ENCODE data around the gene OR13F1. TPM values are rescaled to one million over a fixed set of nuclear protein-coding genes. Genes with fewer than 3 reads are reported as not detected.
"Not testable (repeated sequence)": the region's sequence is repeated elsewhere in the genome, so short reads cannot be mapped to it uniquely, and the experiment has no call there.

Gene OR13F1
- total RNA-seq, 2 experiments from 2014 or later, result not detected

- CTCF ChIA-PET, result no interaction called here
- no peak overlapping the region for H3K4me3 Mint-ChIP-seq
- no peak overlapping the region for H3K27ac Mint-ChIP-seq
- H3K9me3 Mint-ChIP-seq, result no peaks in the 10 kb centered on the region
- Histone ChIP-seq H3K4me3 (ENCODE audit: low read length) (no peak overlapping the region), H3K9me3 (ENCODE audit: control insufficient read depth in 1 of 2, insufficient read depth in 1 of 2, low read length in 2 of 2) (no peaks in the 10 kb centered on the region), H3K36me3 (ENCODE audit: insufficient read depth, low read length) (no peaks in the 10 kb centered on the region), H3K4me1 (ENCODE audit: insufficient read depth, low read length) (no peaks in the 10 kb centered on the region), H3K27ac (ENCODE audit: low read depth in 1 of 2, low read length in 2 of 2) (no peak overlapping the region), H3K27me3 (ENCODE audit: control insufficient read depth in 1 of 2, insufficient read depth in 2 of 2, low read length in 2 of 2) (no peaks in the 10 kb centered on the region)
- intact Hi-C loops (cut with DNase I, micrococcal nuclease), result no loop called here
- POLR2A ChIA-PET, result no interaction called here
- no peaks in the 10 kb centered on the region for H3K4me1 Mint-ChIP-seq (ENCODE audit: low read depth)
- no peaks in the 10 kb centered on the region for H3K36me3 Mint-ChIP-seq (ENCODE audit: low read depth)
- DNase-seq, result no peak
- TF ChIP-seq CTCF (IDR thresholded peaks at IDR 0.05), result no peak
- peaks cover 5% of the 10 kb centered on the region for H3K27me3 Mint-ChIP-seq
- no peak for ATAC-seq (ENCODE audit: poor library complexity)
Observed at GRCh38 chr9:104514901-104515300, 10.8 kb downstream of the OR13F1 start.

- H3K4me3 ChIP-seq (ENCODE audit: low read length); POLR2A ChIA-PET; DNase-seq; H3K36me3 ChIP-seq (ENCODE audit: insufficient read depth, low read length); H3K4me1 ChIP-seq (ENCODE audit: insufficient read depth, low read length); CTCF ChIA-PET; H3K4me1 Mint-ChIP-seq (ENCODE audit: low read depth); H3K27me3 Mint-ChIP-seq; ATAC-seq (ENCODE audit: poor library complexity); H3K4me3 Mint-ChIP-seq; intact Hi-C loops (cut with DNase I, micrococcal nuclease); H3K27me3 ChIP-seq (ENCODE audit: control insufficient read depth in 1 of 2, insufficient read depth in 2 of 2, low read length in 2 of 2); H3K27ac ChIP-seq (ENCODE audit: low read depth in 1 of 2, low read length in 2 of 2); H3K27ac Mint-ChIP-seq; H3K9me3 Mint-ChIP-seq; H3K36me3 Mint-ChIP-seq (ENCODE audit: low read depth): not testable (repeated sequence)
- H3K9me3 ChIP-seq (ENCODE audit: control insufficient read depth in 1 of 2, insufficient read depth in 1 of 2, low read length in 2 of 2), result peaks cover 0 to 13% of the 10 kb centered on the region in 2 experiments
Observed at GRCh38 chr9:104520241-104520640, 16.2 kb downstream of the OR13F1 start.

GRCh38 chr9:104527109-104527508 is 23.0 kb downstream of the OR13F1 start, which contains the start of gene OR13C4:
OR13C4 (minus strand) TSS chr9:104527209; CDS start chr9:104527209, 0 bp downstream.
- Histone ChIP-seq H3K36me3 (ENCODE audit: insufficient read depth, low read length) (no peaks in the 10 kb centered on the region), H3K27me3 (ENCODE audit: control insufficient read depth in 1 of 2, insufficient read depth in 2 of 2, low read length in 2 of 2) (no peaks in the 10 kb centered on the region), H3K4me3 (ENCODE audit: low read length) (no peak within 1 kb of the TSS), H3K9me3 (ENCODE audit: control insufficient read depth in 1 of 2, insufficient read depth in 1 of 2, low read length in 2 of 2) (peaks cover 0 to 8% of the 10 kb centered on the region in 2 experiments), H3K4me1 (ENCODE audit: insufficient read depth, low read length) (no peaks in the 10 kb centered on the region), H3K27ac (ENCODE audit: low read depth in 1 of 2, low read length in 2 of 2) (no peak within 1 kb of the TSS)
- DNase-seq (no peak), ATAC-seq (ENCODE audit: poor library complexity) (no peak)
- intact Hi-C loops (cut with DNase I, micrococcal nuclease), result no loop called here
- Mint-ChIP-seq H3K4me1 (ENCODE audit: low read depth) (no peaks in the 10 kb centered on the region), H3K36me3 (ENCODE audit: low read depth) (no peaks in the 10 kb centered on the region), H3K9me3 (peaks cover 6% of the 10 kb centered on the region), H3K27me3 (no peaks in the 10 kb centered on the region), H3K4me3 (no peak within 1 kb of the TSS), H3K27ac (no peak within 1 kb of the TSS)
- ChIA-PET CTCF (interaction anchor here (1.2 kb wide), 1 partner anchor 14 kb away, joined by 3 read pairs; no protein-coding TSS in a partner anchor), POLR2A (no interaction called here)
- TF ChIP-seq CTCF (IDR thresholded peaks at IDR 0.05), result no peak

GRCh38 chr9:104536756-104537155 is 32.7 kb downstream of the OR13F1 start, which contains the start of gene OR13C3:
OR13C3 (minus strand) TSS chr9:104536856; CDS start chr9:104536723, 133 bp downstream.
- H3K27ac ChIP-seq (ENCODE audit: low read depth in 1 of 2, low read length in 2 of 2), result no peak within 1 kb of the TSS
- H3K9me3 Mint-ChIP-seq, result no peaks in the 10 kb centered on the region
- no peak for DNase-seq
- no peaks in the 10 kb centered on the region for H3K27me3 Mint-ChIP-seq
- no peak for ATAC-seq (ENCODE audit: poor library complexity)
- no peak for TF ChIP-seq CTCF (IDR thresholded peaks at IDR 0.05)
- POLR2A ChIA-PET, result no interaction called here
- H3K9me3 ChIP-seq (ENCODE audit: control insufficient read depth in 1 of 2, insufficient read depth in 1 of 2, low read length in 2 of 2), result no peaks in the 10 kb centered on the region
- no peaks in the 10 kb centered on the region for H3K4me1 ChIP-seq (ENCODE audit: insufficient read depth, low read length)
- H3K4me1 Mint-ChIP-seq (ENCODE audit: low read depth), result no peaks in the 10 kb centered on the region
- no peaks in the 10 kb centered on the region for H3K36me3 Mint-ChIP-seq (ENCODE audit: low read depth)
- CTCF ChIA-PET, result no interaction called here
- H3K27me3 ChIP-seq (ENCODE audit: control insufficient read depth in 1 of 2, insufficient read depth in 2 of 2, low read length in 2 of 2), result no peaks in the 10 kb centered on the region
- H3K4me3 ChIP-seq (ENCODE audit: low read length), result no peak within 1 kb of the TSS
- intact Hi-C loops (cut with DNase I, micrococcal nuclease), result no loop called here
- H3K4me3 Mint-ChIP-seq, result no peak within 1 kb of the TSS
- H3K27ac Mint-ChIP-seq, result no peak within 1 kb of the TSS
- no peaks in the 10 kb centered on the region for H3K36me3 ChIP-seq (ENCODE audit: insufficient read depth, low read length)
